Neural cell (in vitro differentiated cells): ENCODE measurements around the gene ZCCHC12. TPM values are rescaled to one million over a fixed set of nuclear protein-coding genes. Genes with fewer than 3 reads are reported as not detected.

Experiments
- H2AFZ ChIP-seq: fragments of 200-600, 300-800 bp; sonication (generic), shearing (Covaris generic); 2 replicates; pipeline ENCODE4 v1.6.0; 2014; ENCODE audit warnings: low read depth, mild to moderate bottlenecking, antibody characterized with exemption, low read length, moderate library complexity
- H3F3A ChIP-seq: fragments of 200-600 bp; shearing (Covaris generic); 2 replicates; pipeline ENCODE4 v1.6.1; 2016; ENCODE audit warnings: mild to moderate bottlenecking, moderate library complexity, mixed read lengths, antibody characterized with exemption, low read length; ENCODE audit not compliant: insufficient read depth, poor library complexity, severe bottlenecking
- H3K27ac ChIP-seq: fragments of 200-600, 300-800 bp; sonication (generic), shearing (Covaris generic); 2 replicates; pipeline ENCODE4 v1.5.1; 2014; ENCODE audit warnings: mild to moderate bottlenecking, low read length, moderate library complexity
- H3K27me3 ChIP-seq: fragments of 300-800, 200-600 bp; sonication (generic), shearing (Covaris generic); 2 replicates; pipeline ENCODE4 v1.6.0; 2014; ENCODE audit warnings: mild to moderate bottlenecking, low read depth, low read length, moderate library complexity; ENCODE audit not compliant: insufficient read depth
- H3K36me3 ChIP-seq: fragments of 300-800, 200-600 bp; sonication (generic), shearing (Covaris generic); 2 replicates; pipeline ENCODE4 v1.5.1; 2014; ENCODE audit warnings: mild to moderate bottlenecking, antibody characterized with exemption, low read length, moderate library complexity; ENCODE audit not compliant: insufficient read depth
- H3K4me2 ChIP-seq: fragments of 300-800, 200-600 bp; sonication (generic), shearing (Covaris generic); 2 replicates; pipeline ENCODE4 v1.6.0; 2014; ENCODE audit warnings: mild to moderate bottlenecking, low read length
- H3K4me3 ChIP-seq: fragments of 300-800, 200-600 bp; sonication (generic), shearing (Covaris generic); 2 replicates; pipeline ENCODE4 v1.5.1; 2014; ENCODE audit warnings: mild to moderate bottlenecking, low read length, moderate library complexity
- H3K79me2 ChIP-seq: fragments of 200-600 bp; shearing (Covaris generic); replicated peaks from 2 replicates; pipeline ENCODE4 v1.6.0; 2014; ENCODE audit warnings: mild to moderate bottlenecking, low read length, moderate library complexity; ENCODE audit not compliant: insufficient read depth
- H3K9ac ChIP-seq: fragments of 300-800, 200-600 bp; sonication (generic), shearing (Covaris generic); 2 replicates; pipeline ENCODE4 v1.6.1; 2016; ENCODE audit warnings: mild to moderate bottlenecking, low read length, mixed read lengths
- H3K9me2 ChIP-seq: fragments of 200-600 bp; shearing (Covaris generic); 2 replicates; pipeline ENCODE4 v1.6.1; 2016; ENCODE audit warnings: mild to moderate bottlenecking, low read length, mixed read lengths; ENCODE audit not compliant: insufficient read depth
- H3K9me3 ChIP-seq: fragments of 200-600, 300-800 bp; sonication (generic), shearing (Covaris generic); 2 replicates; pipeline ENCODE4 v1.6.1; 2016; ENCODE audit warnings: mild to moderate bottlenecking, mixed run types, low read length, moderate library complexity, mixed read lengths
- H4K20me1 ChIP-seq: fragments of 200-600 bp; shearing (Covaris generic); 2 replicates; pipeline ENCODE4 v1.6.1; 2016; ENCODE audit warnings: mild to moderate bottlenecking, mixed run types; ENCODE audit not compliant: insufficient read depth
- EP300 ChIP-seq: fragments of 450-650 bp; conservative IDR thresholded peaks from 2 replicates; pipeline ENCODE4 v1.6.1; 2014; ENCODE audit warnings: antibody characterized with exemption, mild to moderate bottlenecking, moderate library complexity; ENCODE audit not compliant: poor library complexity, severe bottlenecking
- EZH2 ChIP-seq: fragments of 200-600, 300-800 bp; shearing (Covaris generic), sonication (generic); IDR thresholded peaks from 2 replicates; pipeline ENCODE4 v1.6.1; 2014; ENCODE audit warnings: antibody characterized with exemption, low read length, borderline replicate concordance, mild to moderate bottlenecking; ENCODE audit not compliant: insufficient read depth, poor library complexity, severe bottlenecking
- MXI1 ChIP-seq: fragments of 450-650 bp; conservative IDR thresholded peaks from 2 replicates; pipeline ENCODE4 v1.6.1; 2014; ENCODE audit warnings: antibody characterized with exemption, mild to moderate bottlenecking; ENCODE audit not compliant: poor library complexity, severe bottlenecking
- POLR2AphosphoS5 ChIP-seq: IDR thresholded peaks from 2 replicates; pipeline ENCODE4 v1.6.1; 2012
- RAD21 ChIP-seq: fragments of 450-650 bp; conservative IDR thresholded peaks from 2 replicates; pipeline ENCODE4 v1.6.1; 2014; ENCODE audit warnings: antibody characterized with exemption, mild to moderate bottlenecking, moderate library complexity
- SMC3 ChIP-seq: fragments of 450-650 bp; conservative IDR thresholded peaks from 2 replicates; pipeline ENCODE4 v1.6.1; 2014; ENCODE audit warnings: antibody characterized with exemption, mild to moderate bottlenecking, moderate library complexity; ENCODE audit not compliant: poor library complexity
- TAF1 ChIP-seq: IDR thresholded peaks from 2 replicates; pipeline ENCODE4 v1.6.1; 2012; ENCODE audit warnings: low read depth
- polyA plus RNA-seq: library from polyadenylated mRNA; depleted of rRNA; stranded (reverse); fragments of >200 nt; gene quantifications from 2 replicates; pipeline ENCODE4 v1.2.3, GENCODE V29; 2014
- TF ChIP-seq, protein P1 (sequence below): IDR thresholded peaks from 2 replicates; pipeline ENCODE4 v1.6.1; 2012; ENCODE audit warnings: borderline replicate concordance
- TF ChIP-seq, protein P2 (sequence below): fragments of 450-650 bp; IDR thresholded peaks from 2 replicates; pipeline ENCODE4 v1.5.1; 2014; ENCODE audit warnings: antibody characterized with exemption, mild to moderate bottlenecking, moderate library complexity; ENCODE audit not compliant: poor library complexity, severe bottlenecking

The ZCCHC12 gene
- polyA plus RNA-seq, 1 donor from 2014 or later, result 146 TPM

DNA sequence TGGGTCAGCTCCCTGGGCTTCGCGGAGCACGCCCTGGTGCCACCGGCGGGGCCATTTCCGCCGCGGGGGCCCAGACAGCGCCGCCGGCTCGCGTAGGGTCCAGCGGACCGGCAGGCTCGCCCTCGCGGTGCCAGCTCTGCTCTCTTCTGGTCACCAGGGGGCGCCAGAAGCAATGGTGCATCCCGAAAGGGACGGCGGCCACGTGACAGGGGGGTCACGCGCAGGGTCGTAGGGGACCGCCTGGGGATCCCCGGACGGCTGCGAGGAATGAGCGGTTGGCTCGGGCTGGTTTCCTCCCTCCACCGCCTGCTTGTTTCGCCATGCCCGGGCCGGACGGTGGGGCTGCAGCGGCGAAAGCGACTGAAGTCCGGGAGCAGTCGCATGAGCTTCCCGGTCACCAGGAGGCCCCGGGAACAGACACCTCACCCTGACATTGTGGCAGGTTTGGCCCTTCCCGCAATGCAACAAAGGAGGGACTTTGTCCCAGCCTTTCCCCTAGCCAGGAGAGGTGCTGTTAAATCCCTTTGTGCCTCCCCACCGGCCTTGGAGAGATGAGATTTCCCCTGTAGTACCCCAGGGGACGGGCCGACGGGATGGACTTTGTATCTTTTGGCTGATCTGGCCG lies 15.8 kb downstream of the ZCCHC12 start:
- no peak overlapping the region for H3K27ac ChIP-seq

DNA sequence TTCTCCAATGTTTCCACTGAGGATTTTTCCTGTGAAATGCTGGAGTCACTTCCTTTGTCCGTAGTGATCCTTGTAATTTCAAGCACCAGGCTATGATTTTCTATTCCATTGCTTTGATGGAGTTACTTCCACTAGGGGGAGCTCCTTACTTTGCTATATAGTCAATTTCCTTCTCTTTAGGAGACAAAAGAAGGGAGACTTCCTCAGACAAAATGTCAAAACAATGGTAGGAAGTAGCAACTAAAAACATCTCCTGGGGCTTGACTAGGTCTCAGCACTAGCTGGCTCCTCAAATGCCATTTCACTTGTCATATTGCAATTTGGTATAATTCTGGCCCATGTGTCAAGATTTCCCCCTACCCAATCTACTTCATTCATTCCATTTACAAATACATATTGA lies 24.1 kb downstream of the ZCCHC12 start:
- Histone ChIP-seq H3K79me2 (no peaks in the 10 kb centered on the region), H3K36me3 (no peaks in the 10 kb centered on the region), H3F3A (no peaks in the 10 kb centered on the region), H3K4me3 (no peak overlapping the region), H3K9ac (no peak overlapping the region), H3K9me2 (no peaks in the 10 kb centered on the region), H4K20me1 (no peaks in the 10 kb centered on the region), H2AFZ (no peak overlapping the region), H3K4me2 (no peak overlapping the region), H3K9me3 (no peaks in the 10 kb centered on the region), H3K27me3 (no peaks in the 10 kb centered on the region), H3K27ac (peak overlapping the region; percentile 42)
- TF ChIP-seq, protein P1, sequence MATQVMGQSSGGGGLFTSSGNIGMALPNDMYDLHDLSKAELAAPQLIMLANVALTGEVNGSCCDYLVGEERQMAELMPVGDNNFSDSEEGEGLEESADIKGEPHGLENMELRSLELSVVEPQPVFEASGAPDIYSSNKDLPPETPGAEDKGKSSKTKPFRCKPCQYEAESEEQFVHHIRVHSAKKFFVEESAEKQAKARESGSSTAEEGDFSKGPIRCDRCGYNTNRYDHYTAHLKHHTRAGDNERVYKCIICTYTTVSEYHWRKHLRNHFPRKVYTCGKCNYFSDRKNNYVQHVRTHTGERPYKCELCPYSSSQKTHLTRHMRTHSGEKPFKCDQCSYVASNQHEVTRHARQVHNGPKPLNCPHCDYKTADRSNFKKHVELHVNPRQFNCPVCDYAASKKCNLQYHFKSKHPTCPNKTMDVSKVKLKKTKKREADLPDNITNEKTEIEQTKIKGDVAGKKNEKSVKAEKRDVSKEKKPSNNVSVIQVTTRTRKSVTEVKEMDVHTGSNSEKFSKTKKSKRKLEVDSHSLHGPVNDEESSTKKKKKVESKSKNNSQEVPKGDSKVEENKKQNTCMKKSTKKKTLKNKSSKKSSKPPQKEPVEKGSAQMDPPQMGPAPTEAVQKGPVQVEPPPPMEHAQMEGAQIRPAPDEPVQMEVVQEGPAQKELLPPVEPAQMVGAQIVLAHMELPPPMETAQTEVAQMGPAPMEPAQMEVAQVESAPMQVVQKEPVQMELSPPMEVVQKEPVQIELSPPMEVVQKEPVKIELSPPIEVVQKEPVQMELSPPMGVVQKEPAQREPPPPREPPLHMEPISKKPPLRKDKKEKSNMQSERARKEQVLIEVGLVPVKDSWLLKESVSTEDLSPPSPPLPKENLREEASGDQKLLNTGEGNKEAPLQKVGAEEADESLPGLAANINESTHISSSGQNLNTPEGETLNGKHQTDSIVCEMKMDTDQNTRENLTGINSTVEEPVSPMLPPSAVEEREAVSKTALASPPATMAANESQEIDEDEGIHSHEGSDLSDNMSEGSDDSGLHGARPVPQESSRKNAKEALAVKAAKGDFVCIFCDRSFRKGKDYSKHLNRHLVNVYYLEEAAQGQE, result no peak
- no peak for TF ChIP-seq TAF1
- peak; percentile 78 for TF ChIP-seq RAD21
- no peak for TF ChIP-seq EZH2
- peak; percentile 63 for TF ChIP-seq EP300
- TF ChIP-seq, protein P2, sequence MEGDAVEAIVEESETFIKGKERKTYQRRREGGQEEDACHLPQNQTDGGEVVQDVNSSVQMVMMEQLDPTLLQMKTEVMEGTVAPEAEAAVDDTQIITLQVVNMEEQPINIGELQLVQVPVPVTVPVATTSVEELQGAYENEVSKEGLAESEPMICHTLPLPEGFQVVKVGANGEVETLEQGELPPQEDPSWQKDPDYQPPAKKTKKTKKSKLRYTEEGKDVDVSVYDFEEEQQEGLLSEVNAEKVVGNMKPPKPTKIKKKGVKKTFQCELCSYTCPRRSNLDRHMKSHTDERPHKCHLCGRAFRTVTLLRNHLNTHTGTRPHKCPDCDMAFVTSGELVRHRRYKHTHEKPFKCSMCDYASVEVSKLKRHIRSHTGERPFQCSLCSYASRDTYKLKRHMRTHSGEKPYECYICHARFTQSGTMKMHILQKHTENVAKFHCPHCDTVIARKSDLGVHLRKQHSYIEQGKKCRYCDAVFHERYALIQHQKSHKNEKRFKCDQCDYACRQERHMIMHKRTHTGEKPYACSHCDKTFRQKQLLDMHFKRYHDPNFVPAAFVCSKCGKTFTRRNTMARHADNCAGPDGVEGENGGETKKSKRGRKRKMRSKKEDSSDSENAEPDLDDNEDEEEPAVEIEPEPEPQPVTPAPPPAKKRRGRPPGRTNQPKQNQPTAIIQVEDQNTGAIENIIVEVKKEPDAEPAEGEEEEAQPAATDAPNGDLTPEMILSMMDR, result peak; percentile 81
- peak; percentile 40 for TF ChIP-seq POLR2AphosphoS5
- TF ChIP-seq MXI1, result no peak
- peak; percentile 70 for TF ChIP-seq SMC3

More for the DNA sequence above, 15.8 kb downstream of the ZCCHC12 start:
- no peaks in the 10 kb centered on the region for H3F3A ChIP-seq
- no peak for TF ChIP-seq EZH2
- TF ChIP-seq, protein P2, result peak; percentile 33
- H3K9me2 ChIP-seq, result no peaks in the 10 kb centered on the region
- no peak overlapping the region for H3K9ac ChIP-seq
- peak overlapping the region; percentile 43 for H3K4me3 ChIP-seq
- no peaks in the 10 kb centered on the region for H3K36me3 ChIP-seq
- no peak overlapping the region for H3K4me2 ChIP-seq
- H3K9me3 ChIP-seq, result no peaks in the 10 kb centered on the region
- no peaks in the 10 kb centered on the region for H3K27me3 ChIP-seq
- H3K79me2 ChIP-seq, result no peaks in the 10 kb centered on the region
- no peak overlapping the region for H2AFZ ChIP-seq
- no peaks in the 10 kb centered on the region for H4K20me1 ChIP-seq
